Right ventricle myocardium superior (tissue), 1 donor: ENCODE results near the gene TP53AIP1. TPM values are rescaled to one million over a fixed set of nuclear protein-coding genes. Genes with fewer than 3 reads are reported as not detected.

Experiments
- ATAC-seq: fragments of 200-7000 bp; cut with Tn5 transposase; one replicate; pipeline ENCODE4 v1.9.1; 2020; ENCODE audit warnings: mild to moderate bottlenecking; ENCODE audit not compliant: poor library complexity
- DNase-seq: peaks from one replicate; pipeline ENCODE4 v3.0.0-alpha.2; 2020
- intact Hi-C: fragments of 100-400 bp; cut with DNase I; formaldehyde crosslinking; loops from one replicate; pipeline ENCODE4 v1.11.2; 2022
- long read RNA-seq: library from polyadenylated mRNA; unstranded; transcript quantifications from one replicate; pipeline ENCODE4 v2.0.0, GENCODE V29; 2021
- total RNA-seq: library from RNA; stranded (reverse); fragmentation: NEBNext Ultra II Directional; extraction: Animal tissue kit (Norgen Biotek cat#: 25700); gene quantifications from one replicate; pipeline ENCODE4 v1.2.1, GENCODE V29; 2021
- donor health status: DM: no; HTN: yes; CAD: no; lungs with severe emphysema.

The TP53AIP1 gene, protein sequence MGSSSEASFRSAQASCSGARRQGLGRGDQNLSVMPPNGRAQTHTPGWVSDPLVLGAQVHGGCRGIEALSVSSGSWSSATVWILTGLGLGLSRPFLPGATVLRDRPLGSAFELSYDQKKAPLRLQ
- total RNA-seq, result not detected
- long read RNA-seq, result 0 reads

DNA sequence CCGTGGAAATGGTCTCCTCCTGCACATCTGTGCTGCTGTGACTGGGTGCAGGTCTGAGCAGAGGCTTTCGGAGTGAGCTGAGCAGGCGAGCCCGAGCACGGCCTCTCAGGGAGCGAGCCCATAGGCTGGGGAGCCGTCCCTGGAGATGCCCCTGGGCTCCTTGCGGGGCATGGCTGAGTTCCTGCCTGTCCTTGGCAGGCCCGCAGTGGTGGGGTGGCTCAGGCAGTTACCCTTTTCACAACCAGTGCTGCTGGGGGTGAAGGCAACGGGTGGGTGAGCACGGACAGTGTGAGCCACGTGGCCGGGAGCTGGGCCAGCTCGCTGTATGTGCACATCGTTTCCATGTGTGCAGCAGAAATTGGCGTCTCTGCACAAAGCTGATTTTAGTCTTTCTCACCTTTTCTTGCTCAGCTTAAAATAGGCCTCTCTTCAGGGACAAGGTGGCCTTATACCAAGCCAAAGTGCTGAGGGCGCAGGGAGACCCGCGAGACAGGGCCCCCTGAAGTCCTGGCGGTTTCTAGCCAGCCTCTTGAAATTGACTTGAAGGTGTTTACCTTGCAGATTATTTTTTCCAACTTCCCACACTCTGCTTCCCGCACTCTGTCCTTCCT lies at the start of gene TP53AIP1:
TP53AIP1 (minus strand) TSS at position 55 of the 611 bp plus-strand sequence. CDS start 5,053 bp downstream, outside the sequence.
- ATAC-seq, result no peak
- intact Hi-C loops, result no loop called here
- DNase-seq, result no peak

DNA sequence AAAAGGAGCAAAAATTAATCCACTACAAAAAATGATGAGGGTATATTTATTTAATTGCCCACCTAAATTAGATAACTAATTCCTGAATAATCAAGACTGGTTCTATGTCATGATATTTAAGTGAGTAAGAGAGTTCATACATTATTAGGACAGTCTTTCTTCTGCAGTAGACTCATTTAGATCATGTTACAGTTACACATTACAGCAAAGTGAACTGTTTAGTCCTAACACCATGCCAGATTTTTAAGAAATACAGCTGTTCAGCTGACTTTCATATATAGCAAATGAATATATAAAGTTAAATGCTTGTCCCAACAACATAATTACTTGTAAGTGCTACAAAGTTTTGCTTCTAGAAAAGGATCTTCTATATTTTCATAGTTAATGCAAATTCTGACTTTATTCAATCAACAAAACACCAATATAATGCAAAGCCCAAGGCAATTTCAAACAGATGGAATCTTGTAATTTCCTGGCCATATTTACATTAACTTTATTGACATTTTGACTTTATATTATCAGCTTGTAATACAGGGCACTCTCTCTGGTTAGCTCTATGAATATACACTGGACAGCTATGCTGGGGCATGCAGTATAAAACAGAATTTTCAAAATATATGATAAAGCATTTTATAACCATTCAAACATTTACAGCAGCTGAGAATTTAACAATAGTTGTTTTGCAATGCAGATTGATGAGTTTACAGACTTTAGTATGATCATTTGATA lies 45.7 kb upstream of the TP53AIP1 start:
- intact Hi-C loops, result no loop called here
- DNase-seq, result no peak
- ATAC-seq, result no peak

DNA sequence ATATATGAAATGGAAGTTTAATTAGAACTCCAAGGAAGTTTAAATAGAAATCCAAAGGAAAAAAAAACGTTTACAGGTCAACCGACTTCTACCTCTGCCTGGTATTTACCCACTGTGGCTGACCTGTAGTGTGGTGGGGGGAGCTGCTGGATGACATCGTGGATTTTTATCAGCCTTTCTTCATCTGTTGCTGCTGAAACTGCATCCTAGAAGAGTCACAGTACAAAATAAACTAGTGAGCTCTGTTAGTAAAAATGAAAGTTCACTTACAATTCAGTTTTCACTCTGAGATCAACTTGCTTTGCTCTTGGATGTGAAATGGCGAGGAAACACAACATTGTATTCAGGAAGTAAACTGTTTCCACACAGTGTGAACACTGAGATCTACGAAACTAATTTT lies 43.2 kb upstream of the TP53AIP1 start:
- no peak for ATAC-seq
- DNase-seq, result no peak
- intact Hi-C loops, result no loop called here

DNA sequence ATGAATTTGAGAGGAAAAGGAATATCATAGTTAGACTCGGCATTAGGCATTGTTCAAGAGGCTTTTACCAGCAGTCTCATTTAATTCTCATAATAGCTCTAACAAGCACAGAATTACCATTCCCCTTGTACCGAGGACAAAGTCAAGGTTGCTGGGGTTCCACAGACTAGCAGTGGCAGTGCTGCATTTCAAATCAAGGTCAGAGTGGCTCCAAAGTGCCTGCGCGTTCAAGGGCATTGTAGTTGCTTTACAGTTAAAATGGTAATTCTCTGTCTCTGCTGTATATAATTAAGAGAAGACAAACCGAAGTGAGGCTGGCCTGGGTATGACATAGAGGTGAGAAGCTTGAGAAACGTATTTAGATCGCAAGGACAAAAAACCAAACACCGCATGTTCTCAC lies 40.4 kb upstream of the TP53AIP1 start:
- ATAC-seq (no peak), DNase-seq (no peak)
- intact Hi-C loops, result no loop called here

DNA sequence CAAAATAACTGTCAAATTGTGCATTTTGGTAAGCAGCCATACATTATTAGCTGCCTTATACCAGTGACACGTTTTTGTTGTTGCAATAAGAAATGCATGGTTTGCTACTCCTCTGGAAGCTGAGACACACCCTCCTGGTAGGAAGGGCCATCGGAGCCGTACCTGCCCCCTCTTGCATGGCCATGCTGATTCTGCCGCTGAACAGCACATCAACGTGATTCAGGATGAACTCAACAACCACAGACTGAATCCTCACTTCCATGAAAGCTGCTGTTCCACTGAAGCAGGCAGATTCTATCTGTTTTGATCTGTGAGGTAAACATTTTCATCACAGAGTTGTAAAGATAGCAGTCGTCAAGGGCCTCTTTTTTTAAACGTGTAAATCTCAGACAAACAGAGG lies 38.6 kb upstream of the TP53AIP1 start:
- intact Hi-C loops, result no loop called here

DNA sequence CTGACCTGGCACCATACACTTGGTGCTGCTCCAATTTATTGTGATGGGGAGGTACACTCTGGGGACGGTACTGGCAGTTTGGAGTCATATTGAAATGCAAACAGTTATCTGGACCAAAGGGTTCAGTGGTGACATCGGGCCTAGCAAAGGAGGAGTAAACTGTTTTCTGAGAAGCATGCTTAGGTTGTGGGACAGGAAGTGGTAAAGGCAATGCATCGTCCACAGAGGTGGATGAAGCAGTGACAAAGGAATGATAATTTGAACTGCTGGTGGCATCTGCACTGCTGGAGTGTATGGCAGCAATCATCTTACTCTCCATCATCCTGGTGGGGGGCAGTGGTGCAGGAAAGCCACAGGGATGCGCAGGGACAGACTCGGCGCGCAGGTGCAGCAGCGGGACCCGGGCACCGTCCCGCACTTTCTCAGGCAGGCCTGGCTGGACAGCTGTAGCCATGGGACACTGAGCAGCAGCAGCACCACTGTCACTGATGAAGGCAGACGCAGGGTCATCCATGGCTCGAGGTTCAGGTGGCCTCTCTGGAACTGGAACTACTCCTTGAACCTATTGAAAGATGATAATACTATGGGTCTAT lies 28.0 kb upstream of the TP53AIP1 start:
- no peak for ATAC-seq
- intact Hi-C loops, result no loop called here
- no peak for DNase-seq

More for the DNA sequence above, 38.6 kb upstream of the TP53AIP1 start:
- ATAC-seq (no peak), DNase-seq (no peak)

DNA sequence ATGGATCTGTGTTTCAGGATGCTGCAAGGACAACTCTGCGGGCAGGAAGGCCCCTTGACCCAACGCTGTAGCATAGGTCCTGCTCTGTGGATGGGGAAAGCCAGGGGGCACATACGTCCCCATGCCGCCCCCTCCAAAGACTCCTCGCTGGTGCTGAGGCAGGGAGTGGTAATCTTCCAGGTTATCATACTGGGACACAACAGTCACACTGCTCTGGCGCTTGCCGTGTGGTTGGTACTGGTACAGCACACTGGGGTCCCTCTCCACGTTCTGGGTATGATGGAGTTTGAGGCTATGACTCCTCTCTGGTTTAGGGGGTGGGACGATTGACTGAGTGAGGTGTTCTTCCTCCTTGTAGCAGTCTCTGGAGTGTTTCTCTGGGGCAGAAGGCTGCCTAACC lies 26.2 kb upstream of the TP53AIP1 start:
- intact Hi-C loops, result no loop called here
- no peak for ATAC-seq
- no peak for DNase-seq

DNA sequence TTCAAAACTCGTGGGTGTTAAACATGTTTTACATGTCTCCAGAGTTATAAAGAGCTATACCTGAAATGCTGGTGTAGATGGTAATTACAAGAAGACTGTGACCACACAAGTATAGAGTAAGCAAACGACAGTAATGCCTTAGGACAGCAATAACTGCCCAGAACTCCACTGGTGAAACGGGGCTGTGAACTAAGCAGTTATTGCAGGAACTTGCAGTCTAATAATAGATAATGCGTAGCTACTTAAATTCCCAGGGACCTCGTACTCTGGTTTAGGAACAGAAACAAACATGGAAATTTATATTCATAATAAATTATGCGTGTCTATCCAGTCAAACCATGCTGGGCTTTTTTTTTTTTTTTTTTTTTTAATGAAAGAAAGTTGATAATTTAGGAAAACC lies 24.9 kb upstream of the TP53AIP1 start:
- intact Hi-C loops, result no loop called here
- ATAC-seq, result peak; percentile 71
- DNase-seq, result no peak

DNA sequence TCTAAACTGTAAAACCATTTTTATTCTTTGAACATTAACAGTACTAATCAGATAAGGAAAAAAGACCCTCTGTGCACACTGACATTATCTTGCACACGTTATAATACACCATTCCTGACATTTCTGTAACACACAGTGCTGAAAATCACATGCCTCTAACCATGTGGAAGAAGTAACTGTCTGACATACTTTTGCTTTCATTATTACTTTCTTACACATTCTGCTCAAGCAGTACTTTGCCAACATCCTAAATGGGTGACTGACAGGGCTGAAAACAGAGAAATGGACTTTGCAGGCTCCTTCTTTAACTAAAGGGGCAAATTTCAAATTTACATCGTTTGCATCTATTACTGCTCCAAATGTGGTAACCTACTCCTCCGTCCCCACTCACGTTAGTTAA lies 22.8 kb upstream of the TP53AIP1 start:
- DNase-seq (no peak), ATAC-seq (no peak)
- intact Hi-C loops, result no loop called here

DNA sequence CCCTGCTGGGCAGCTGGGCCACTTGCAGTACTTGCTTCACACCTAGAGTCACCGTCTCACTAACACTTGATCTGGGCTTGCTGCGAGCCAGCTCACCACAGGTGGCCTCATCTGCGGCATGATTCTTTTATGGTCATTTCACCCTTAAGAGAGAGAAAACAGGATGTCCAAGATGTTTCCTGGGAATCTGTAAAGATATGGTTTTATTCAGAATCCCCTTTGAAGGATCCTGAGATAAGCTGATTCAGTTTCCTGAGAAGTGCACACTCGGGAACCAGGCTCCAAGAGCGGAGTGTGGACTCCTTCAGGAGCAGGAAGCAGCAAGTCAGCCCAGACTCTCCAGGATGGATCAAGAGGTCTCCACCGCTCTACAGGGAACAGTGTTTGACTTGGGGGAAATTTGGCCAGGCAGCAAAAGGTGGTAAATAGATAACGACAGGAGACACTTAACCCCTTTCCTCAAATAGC lies 21.8 kb upstream of the TP53AIP1 start:
- DNase-seq, result no peak
- ATAC-seq, result no peak
- intact Hi-C loops, result no loop called here

DNA sequence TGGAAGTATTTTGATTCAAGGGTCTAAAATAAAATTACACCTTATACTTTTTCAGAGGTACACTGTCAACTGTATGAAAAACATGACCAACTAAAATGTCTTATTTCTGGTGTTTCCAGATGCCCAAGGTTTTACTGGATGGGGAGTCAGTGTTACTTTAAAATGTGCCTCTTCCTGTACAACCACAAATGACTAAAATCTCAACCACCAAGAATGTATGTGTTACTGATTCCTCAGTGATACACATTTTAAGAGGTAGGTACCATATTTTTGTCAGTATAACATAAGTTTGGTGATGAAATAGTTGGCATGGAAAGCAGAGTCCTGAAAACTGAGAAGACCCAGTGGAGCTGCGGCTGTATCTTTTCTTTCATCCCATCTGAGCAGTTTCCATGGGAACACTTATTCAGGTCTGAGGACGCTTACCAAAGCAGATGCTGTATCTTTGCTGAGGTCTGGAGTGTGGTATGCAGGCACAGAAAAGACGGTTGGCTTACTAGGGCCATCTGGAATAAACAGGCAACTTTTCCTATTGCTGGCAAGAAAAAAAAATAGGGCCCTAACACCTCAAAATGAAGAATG lies 21.2 kb upstream of the TP53AIP1 start:
- DNase-seq, result no peak
- ATAC-seq, result no peak
- intact Hi-C loops, result no loop called here

DNA sequence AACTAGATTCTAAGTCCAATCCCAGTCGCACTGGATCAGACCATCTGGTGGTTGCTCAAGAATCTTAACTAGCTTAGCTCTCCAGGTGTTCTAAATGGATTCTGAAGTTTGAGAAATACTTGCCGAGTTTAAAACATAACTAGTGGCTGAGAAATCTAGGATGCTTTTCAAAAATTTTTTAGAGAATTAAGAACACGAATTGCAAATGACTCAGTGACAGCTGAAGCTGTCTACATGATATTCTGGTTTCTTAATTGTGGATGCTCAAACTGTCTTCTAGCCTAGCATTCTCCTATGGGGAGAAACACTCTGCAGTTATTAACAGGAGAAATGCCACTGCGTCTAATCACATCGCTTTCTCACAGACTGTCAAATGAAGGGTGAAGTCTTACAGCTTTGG lies 20.2 kb upstream of the TP53AIP1 start:
- ATAC-seq (no peak), DNase-seq (no peak)
- intact Hi-C loops, result no loop called here

DNA sequence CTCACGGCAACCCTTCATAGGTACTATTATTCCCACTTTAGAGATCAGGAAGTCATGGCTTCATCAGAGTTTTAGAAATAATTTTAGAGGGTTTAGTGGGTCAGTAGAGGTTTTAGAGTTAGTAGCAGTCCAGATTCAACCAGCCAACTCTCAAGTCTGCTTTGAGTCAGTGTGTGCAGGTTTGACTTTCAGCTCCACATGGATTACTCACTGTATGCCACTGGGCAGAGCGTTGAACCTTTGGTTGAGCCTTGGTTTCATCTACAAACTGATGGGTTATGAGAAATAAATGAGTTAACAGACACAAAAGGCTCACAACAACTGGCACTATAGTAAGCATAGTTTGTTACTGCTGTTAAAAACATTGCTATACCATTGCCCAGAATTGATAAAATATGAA lies 19.0 kb upstream of the TP53AIP1 start:
- intact Hi-C loops, result no loop called here
- DNase-seq (no peak), ATAC-seq (no peak)

DNA sequence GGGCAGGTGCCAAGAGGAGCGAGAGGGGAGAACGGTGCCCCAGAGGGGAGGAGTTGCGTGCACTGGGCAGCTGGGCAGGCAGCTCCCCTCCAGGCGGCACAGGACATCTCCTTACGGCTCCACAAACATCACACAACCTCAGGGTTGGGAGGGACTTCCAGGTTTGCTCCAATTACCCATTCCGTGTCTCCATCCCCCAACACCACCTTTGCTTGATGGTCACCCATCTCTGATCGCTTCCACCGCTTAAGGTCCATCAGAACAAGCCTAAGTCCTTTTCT lies 14.5 kb upstream of the TP53AIP1 start:
- DNase-seq (no peak), ATAC-seq (no peak)
- intact Hi-C loops, result loop anchor here (2.0 kb wide), 1 partner anchor 72 kb away; no protein-coding TSS in a partner anchor

DNA sequence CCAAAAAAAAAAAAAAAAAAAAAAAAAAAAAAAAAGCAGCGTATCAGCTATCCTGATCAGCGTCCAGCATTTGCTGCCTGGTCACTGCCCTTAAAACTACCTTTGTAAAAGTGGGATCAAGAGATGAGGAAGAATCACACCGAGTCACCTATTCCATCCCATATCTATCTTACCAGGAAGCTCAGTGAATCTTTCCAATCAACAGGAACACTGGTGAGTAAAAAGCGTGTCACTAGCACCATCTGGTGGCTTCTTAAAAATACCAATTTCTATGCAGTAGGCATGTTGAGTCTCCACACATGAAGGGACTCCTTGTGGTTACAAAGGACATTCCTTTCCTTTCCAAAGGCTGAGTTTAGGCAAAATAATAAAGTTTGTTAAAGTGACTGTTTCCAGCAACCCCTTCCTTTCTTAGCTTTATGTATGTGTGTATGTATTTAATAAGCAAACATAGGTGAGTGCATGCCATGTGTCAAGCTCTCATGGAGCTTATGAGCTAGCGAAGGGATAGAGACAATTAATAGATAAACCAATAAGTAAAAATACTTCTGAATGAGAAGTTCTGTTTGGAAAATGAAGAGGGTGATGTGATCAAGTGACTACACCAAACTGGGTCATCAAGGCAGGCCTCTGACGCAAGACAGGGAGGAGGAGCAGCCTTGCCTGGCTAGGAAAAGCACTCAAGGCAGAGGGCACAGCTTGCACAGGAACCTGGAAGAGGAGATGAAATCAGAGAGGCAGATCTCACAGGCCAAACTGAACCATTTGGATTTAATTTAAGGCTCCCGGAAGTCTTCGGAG lies 13.9 kb upstream of the TP53AIP1 start:
- DNase-seq (no peak), ATAC-seq (peak; percentile 88)
- intact Hi-C loops, result loop anchor here (2.0 kb wide), 1 partner anchor 72 kb away; no protein-coding TSS in a partner anchor

DNA sequence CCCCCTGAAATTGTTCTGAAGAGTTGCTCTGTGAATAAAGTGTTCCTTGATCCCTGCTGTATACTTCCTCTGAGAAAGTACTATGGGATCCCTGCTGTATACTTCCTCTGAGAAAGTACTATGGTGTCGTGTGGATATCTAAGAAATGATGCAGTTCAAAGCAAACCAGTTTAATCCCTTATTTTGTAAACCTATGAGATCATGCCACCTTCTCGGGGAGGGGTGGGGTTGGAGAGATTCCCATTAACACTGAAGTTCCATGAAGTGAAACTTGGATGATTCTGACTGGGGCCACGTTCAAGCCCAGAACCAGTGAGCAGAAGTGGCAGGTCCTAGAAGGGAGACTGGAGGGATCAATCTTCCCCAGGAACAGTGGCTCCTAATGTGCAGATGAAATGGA lies 13.0 kb upstream of the TP53AIP1 start:
- no peak for ATAC-seq
- intact Hi-C loops, result loop anchor here (2.0 kb wide), 1 partner anchor 71 kb away; no protein-coding TSS in a partner anchor
- no peak for DNase-seq

DNA sequence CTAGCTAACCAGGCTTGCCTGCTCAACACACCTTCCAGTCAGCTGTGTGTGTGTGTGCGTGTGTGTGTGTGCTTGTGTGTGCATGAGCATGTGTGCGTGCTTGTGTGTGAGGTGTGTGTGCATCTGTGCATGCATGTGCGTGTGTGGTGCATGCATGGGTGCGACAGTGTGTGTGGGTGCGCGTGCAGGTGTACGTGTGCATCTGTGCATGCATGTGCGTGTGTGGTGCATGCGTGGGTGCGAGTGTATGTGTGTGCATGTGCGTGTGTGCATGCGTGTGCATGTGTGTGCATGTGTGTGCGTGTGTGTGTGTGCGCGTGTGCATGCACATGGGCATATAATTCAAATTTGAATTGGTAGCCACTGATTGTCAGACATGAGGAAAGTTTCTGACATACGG lies 10.5 kb upstream of the TP53AIP1 start:
- intact Hi-C loops, result no loop called here
- ATAC-seq (no peak), DNase-seq (no peak)

DNA sequence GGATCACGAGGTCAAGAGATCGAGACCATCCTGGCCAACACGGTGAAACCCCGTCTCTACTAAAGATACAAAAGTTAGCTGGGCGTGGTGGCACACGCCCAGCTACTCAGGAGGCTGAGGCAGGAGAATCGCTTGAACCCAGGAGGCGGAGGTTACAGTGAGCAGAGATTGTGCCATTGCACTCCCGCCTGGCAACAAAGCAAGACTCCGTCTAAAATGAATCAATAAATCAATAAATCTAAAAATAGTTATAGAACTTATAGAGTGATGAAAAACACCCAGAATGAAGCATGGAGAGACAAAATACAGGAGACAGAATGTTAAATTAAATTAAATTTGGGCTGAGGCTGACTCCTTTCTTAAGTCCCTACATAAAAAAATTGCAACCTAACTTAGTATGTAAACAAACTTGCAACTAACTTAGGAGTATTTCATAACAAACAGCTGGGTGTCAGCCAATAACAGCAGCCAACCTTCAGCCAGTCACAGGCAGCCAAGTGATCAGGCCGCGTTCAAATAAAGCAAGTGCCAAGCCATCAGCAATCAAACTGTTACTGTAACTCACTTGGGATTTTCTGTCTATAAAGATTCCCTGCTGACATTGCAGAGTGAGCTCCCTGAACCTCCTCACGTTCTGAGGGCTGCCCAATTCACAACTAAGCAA lies 7.3 kb upstream of the TP53AIP1 start:
- no peak for DNase-seq
- intact Hi-C loops, result no loop called here
- ATAC-seq, result no peak
